HepG2 (cell line): Measurements from ENCODE around the gene CEP43. TPM values are rescaled to one million over a fixed set of nuclear protein-coding genes. Genes with fewer than 3 reads are reported as not detected.

ENCODE experiments used
- CAMTA2 ChIP-seq: sonication (generic); formaldehyde crosslinking; IDR thresholded peaks from 2 replicates; pipeline ENCODE4 v1.4.0; 2020; ENCODE audit warnings: mild to moderate bottlenecking, missing genetic modification reagents, borderline replicate concordance
- JUNB ChIP-seq: sonication (generic); formaldehyde crosslinking; IDR thresholded peaks from 2 replicates; pipeline ENCODE4 v1.8.0; 2022; ENCODE audit warnings: missing genetic modification reagents, mild to moderate bottlenecking, borderline replicate concordance
- KLF16 ChIP-seq, 2 experiments: sonication (generic) in 1 of 2; formaldehyde crosslinking in 1 of 2; IDR thresholded peaks; 2 replicates each; pipeline versions ENCODE4 v1.6.1 to v1.8.0; 2016 to 2023; ENCODE audit warnings: missing genetic modification reagents in 2 of 2, missing compliant biosample characterization in 1 of 2
- MAFK ChIP-seq, 2 experiments: IDR thresholded peaks in 1 of 2; conservative IDR thresholded peaks in 1 of 2; 2 replicates each; pipeline ENCODE4 v1.6.1; 2011; ENCODE audit warnings: improper control_type of control experiment in 2 of 2, low read length in 2 of 2
- REL ChIP-seq: sonication (generic); formaldehyde crosslinking; conservative IDR thresholded peaks from 2 replicates; pipeline ENCODE4 v1.8.0; 2022; ENCODE audit warnings: mild to moderate bottlenecking, missing genetic modification reagents, moderate library complexity
- SP2 ChIP-seq: sonication (generic); formaldehyde crosslinking; IDR thresholded peaks from 2 replicates; pipeline ENCODE4 v1.5.1; 2020; ENCODE audit warnings: mild to moderate bottlenecking, missing genetic modification reagents
- SP4 ChIP-seq: sonication (generic); formaldehyde crosslinking; IDR thresholded peaks from 2 replicates; pipeline ENCODE4 v1.8.1; 2023; ENCODE audit warnings: mild to moderate bottlenecking, missing genetic modification reagents
- ZBTB20 ChIP-seq: sonication (generic); formaldehyde crosslinking; IDR thresholded peaks from 2 replicates; pipeline ENCODE4 v1.8.1; 2023; ENCODE audit warnings: missing genetic modification reagents, low read depth, mild to moderate bottlenecking, borderline replicate concordance
- ZC3H13 ChIP-seq: sonication (generic); formaldehyde crosslinking; IDR thresholded peaks from 2 replicates; pipeline ENCODE4 v1.8.1; 2023; ENCODE audit warnings: mild to moderate bottlenecking, missing genetic modification reagents, moderate library complexity
- ZFP1 ChIP-seq: IDR thresholded peaks from 2 replicates; pipeline ENCODE4 v1.6.1; 2016
- ZFP90 ChIP-seq: sonication (generic); formaldehyde crosslinking; IDR thresholded peaks from 2 replicates; pipeline ENCODE4 v1.8.0; 2022; ENCODE audit warnings: missing genetic modification reagents, mild to moderate bottlenecking, inconsistent platforms, borderline replicate concordance
- ZMYM3 ChIP-seq: sonication (generic); formaldehyde crosslinking; IDR thresholded peaks from 2 replicates; pipeline ENCODE4 v1.5.1; 2020; ENCODE audit warnings: mild to moderate bottlenecking, missing genetic modification reagents
- ZNF235 ChIP-seq: sonication (generic); formaldehyde crosslinking; IDR thresholded peaks from 2 replicates; pipeline ENCODE4 v1.8.1; 2023; ENCODE audit warnings: mild to moderate bottlenecking, missing genetic modification reagents, borderline replicate concordance
- ZNF292 ChIP-seq: sonication (generic); formaldehyde crosslinking; IDR thresholded peaks from 2 replicates; pipeline ENCODE4 v1.8.1; 2022; ENCODE audit warnings: mild to moderate bottlenecking, low read depth, missing genetic modification reagents, borderline replicate concordance
- polyA plus RNA-seq, 8 experiments: library from polyadenylated mRNA; depleted of rRNA in 3 of 8; stranded (reverse) in 7 of 8; unstranded in 1 of 8; fragments of >200 nt; fragmentation: Illumina TruSeq in 4 of 8; extraction: Trizol in 4 of 8; gene quantifications; 2 replicates each; pipeline versions ENCODE4 v1.2.1 to v1.2.3, GENCODE V29; 2011 to 2016; ENCODE audit warnings: low read depth in 4 of 8, missing spikeins in 1 of 8, mixed read lengths in 1 of 8; ENCODE audit not compliant: insufficient read depth in 1 of 8
- total RNA-seq, 5 experiments: library from RNA; depleted of rRNA; stranded (reverse); fragments of >200 nt; fragmentation: Illumina TruSeq; extraction: Trizol; gene quantifications; 2 replicates each; pipeline ENCODE4 v1.2.3, GENCODE V29; 2016; ENCODE audit warnings: low read depth in 1 of 5
- TF ChIP-seq, protein P1 (sequence below): sonication (generic); formaldehyde crosslinking; IDR thresholded peaks from 2 replicates; pipeline ENCODE4 v1.9.0; 2021; ENCODE audit warnings: mild to moderate bottlenecking, missing genetic modification reagents
- TF ChIP-seq, protein P2 (sequence below): IDR thresholded peaks from 2 replicates; pipeline ENCODE4 v1.6.1; 2012; ENCODE audit warnings: inconsistent platforms
- TF ChIP-seq, protein P3 (sequence below): sonication (generic); formaldehyde crosslinking; IDR thresholded peaks from 2 replicates; pipeline ENCODE4 v1.5.0; 2020; ENCODE audit warnings: missing genetic modification reagents, mild to moderate bottlenecking, borderline replicate concordance
- TF ChIP-seq, protein P4 (sequence below): sonication (generic); formaldehyde crosslinking; IDR thresholded peaks from 2 replicates; pipeline ENCODE4 v1.5.0; 2020; ENCODE audit warnings: missing genetic modification reagents
- TF ChIP-seq, protein P5 (sequence below): sonication (generic); formaldehyde crosslinking; IDR thresholded peaks from 2 replicates; pipeline ENCODE4 v1.4.0; 2020; ENCODE audit warnings: missing genetic modification reagents, low read depth, mild to moderate bottlenecking, borderline replicate concordance

The CEP43 gene
- total and polyA plus RNA-seq, 2 of the 13 experiments (the other 11 are each of a cell fraction or from before 2014, with no cell fraction given): 29.3 to 73.9 TPM

DNA sequence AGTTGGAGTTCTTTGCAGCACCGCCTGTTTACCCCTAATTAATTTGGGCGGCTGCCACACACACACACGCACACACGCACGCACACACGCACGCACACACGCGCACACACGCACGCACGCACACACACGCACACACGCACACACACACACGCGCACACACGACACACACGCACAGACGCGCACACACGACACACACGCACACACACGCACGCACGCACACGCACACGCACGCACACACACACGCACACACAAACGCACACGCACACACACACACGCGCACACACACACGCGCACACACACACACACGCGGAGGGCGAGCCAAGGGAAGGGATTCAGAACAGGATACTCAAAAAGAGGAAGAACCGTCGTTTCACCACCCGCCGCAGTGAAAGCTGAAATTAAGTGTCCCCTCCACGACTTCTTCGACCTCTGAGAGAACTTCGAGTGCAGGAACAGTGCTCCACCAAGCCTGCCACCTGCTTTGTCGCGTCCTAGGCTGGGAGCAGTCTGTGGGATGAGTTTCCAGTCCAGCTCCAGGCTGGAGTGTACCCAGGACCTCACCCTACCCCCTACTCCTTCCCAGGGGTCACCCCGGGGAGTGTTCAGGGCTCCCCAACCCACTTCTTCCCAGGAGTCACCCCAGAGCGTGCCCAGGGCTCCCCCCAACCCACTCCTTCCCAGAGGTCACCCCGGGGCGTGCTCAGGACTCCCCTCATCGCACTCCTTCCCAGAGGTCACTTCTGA is 43.9 kb upstream of the CEP43 start (continued):
- TF ChIP-seq, protein P1, sequence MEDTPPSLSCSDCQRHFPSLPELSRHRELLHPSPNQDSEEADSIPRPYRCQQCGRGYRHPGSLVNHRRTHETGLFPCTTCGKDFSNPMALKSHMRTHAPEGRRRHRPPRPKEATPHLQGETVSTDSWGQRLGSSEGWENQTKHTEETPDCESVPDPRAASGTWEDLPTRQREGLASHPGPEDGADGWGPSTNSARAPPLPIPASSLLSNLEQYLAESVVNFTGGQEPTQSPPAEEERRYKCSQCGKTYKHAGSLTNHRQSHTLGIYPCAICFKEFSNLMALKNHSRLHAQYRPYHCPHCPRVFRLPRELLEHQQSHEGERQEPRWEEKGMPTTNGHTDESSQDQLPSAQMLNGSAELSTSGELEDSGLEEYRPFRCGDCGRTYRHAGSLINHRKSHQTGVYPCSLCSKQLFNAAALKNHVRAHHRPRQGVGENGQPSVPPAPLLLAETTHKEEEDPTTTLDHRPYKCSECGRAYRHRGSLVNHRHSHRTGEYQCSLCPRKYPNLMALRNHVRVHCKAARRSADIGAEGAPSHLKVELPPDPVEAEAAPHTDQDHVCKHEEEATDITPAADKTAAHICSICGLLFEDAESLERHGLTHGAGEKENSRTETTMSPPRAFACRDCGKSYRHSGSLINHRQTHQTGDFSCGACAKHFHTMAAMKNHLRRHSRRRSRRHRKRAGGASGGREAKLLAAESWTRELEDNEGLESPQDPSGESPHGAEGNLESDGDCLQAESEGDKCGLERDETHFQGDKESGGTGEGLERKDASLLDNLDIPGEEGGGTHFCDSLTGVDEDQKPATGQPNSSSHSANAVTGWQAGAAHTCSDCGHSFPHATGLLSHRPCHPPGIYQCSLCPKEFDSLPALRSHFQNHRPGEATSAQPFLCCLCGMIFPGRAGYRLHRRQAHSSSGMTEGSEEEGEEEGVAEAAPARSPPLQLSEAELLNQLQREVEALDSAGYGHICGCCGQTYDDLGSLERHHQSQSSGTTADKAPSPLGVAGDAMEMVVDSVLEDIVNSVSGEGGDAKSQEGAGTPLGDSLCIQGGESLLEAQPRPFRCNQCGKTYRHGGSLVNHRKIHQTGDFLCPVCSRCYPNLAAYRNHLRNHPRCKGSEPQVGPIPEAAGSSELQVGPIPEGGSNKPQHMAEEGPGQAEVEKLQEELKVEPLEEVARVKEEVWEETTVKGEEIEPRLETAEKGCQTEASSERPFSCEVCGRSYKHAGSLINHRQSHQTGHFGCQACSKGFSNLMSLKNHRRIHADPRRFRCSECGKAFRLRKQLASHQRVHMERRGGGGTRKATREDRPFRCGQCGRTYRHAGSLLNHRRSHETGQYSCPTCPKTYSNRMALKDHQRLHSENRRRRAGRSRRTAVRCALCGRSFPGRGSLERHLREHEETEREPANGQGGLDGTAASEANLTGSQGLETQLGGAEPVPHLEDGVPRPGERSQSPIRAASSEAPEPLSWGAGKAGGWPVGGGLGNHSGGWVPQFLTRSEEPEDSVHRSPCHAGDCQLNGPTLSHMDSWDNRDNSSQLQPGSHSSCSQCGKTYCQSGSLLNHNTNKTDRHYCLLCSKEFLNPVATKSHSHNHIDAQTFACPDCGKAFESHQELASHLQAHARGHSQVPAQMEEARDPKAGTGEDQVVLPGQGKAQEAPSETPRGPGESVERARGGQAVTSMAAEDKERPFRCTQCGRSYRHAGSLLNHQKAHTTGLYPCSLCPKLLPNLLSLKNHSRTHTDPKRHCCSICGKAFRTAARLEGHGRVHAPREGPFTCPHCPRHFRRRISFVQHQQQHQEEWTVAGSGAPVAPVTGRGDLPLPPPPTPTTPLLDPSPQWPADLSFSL (CRISPR knock-in tag): peak; percentile 91
- TF ChIP-seq ZNF292 (CRISPR knock-in tag) (peak; percentile 18; the same call in 1 of the 2 replicates), ZNF235 (CRISPR knock-in tag) (no peak), MAFK (conservative IDR thresholded peaks at IDR 0.05 in 1 of 2, IDR thresholded peaks at IDR 0.05 in 1 of 2; ENCODE audit: low read length in 2 of 2) (no peak), ZMYM3 (CRISPR knock-in tag) (peak; percentile 47; the same call in 1 of the 2 replicates), ZBTB20 (CRISPR knock-in tag) (peak; percentile 25; the same call in 1 of the 2 replicates), SP2 (CRISPR knock-in tag) (0 out of 2 replicates have a peak, but pooled peaks have one; percentile 20), ZC3H13 (CRISPR knock-in tag) (0 out of 2 replicates have a peak, but pooled peaks have one; percentile 39), REL (CRISPR knock-in tag) (0 out of 2 replicates have a peak, but pooled peaks have one; percentile 38), ZFP1 (no peak), JUNB (CRISPR knock-in tag) (peak; percentile 76; the same call in 1 of the 2 replicates), SP4 (CRISPR knock-in tag) (peak; percentile 45; the same call in 1 of the 2 replicates), CAMTA2 (CRISPR knock-in tag) (no peak), KLF16 (CRISPR knock-in tag; IDR thresholded peaks at IDR 0.05) (0 out of 4 replicates have a peak, but pooled peaks of 1 of the 2 experiments have one; percentile 62), ZFP90 (peak; percentile 81)
- TF ChIP-seq, protein P2, sequence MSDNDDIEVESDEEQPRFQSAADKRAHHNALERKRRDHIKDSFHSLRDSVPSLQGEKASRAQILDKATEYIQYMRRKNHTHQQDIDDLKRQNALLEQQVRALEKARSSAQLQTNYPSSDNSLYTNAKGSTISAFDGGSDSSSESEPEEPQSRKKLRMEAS: peak; percentile 67
- TF ChIP-seq, protein P3, sequence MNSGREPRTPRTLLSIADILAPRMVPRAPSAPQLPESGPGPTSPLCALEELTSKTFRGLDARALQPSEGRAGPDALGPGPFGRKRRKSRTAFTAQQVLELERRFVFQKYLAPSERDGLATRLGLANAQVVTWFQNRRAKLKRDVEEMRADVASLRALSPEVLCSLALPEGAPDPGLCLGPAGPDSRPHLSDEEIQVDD: 0 out of 2 replicates have a peak, but pooled peaks have one; percentile 29
- TF ChIP-seq, protein P4, sequence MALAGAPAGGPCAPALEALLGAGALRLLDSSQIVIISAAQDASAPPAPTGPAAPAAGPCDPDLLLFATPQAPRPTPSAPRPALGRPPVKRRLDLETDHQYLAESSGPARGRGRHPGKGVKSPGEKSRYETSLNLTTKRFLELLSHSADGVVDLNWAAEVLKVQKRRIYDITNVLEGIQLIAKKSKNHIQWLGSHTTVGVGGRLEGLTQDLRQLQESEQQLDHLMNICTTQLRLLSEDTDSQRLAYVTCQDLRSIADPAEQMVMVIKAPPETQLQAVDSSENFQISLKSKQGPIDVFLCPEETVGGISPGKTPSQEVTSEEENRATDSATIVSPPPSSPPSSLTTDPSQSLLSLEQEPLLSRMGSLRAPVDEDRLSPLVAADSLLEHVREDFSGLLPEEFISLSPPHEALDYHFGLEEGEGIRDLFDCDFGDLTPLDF (CRISPR knock-in tag): no peak
- TF ChIP-seq, protein P5, sequence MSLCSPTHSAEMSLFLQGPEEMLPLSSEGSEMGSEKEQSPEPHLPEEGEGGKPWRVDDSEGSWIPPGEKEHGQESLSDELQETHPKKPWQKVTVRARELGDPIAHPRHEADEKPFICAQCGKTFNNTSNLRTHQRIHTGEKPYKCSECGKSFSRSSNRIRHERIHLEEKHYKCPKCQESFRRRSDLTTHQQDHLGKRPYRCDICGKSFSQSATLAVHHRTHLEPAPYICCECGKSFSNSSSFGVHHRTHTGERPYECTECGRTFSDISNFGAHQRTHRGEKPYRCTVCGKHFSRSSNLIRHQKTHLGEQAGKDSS (CRISPR knock-in tag): peak; percentile 30; the same call in 1 of the 2 replicates
